ENCODE results near the gene HSD3B1.

- TF ChIP-seq, protein P1, sequence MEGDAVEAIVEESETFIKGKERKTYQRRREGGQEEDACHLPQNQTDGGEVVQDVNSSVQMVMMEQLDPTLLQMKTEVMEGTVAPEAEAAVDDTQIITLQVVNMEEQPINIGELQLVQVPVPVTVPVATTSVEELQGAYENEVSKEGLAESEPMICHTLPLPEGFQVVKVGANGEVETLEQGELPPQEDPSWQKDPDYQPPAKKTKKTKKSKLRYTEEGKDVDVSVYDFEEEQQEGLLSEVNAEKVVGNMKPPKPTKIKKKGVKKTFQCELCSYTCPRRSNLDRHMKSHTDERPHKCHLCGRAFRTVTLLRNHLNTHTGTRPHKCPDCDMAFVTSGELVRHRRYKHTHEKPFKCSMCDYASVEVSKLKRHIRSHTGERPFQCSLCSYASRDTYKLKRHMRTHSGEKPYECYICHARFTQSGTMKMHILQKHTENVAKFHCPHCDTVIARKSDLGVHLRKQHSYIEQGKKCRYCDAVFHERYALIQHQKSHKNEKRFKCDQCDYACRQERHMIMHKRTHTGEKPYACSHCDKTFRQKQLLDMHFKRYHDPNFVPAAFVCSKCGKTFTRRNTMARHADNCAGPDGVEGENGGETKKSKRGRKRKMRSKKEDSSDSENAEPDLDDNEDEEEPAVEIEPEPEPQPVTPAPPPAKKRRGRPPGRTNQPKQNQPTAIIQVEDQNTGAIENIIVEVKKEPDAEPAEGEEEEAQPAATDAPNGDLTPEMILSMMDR (IDR thresholded peaks at IDR 0.05), result no peak
- no peak for TF ChIP-seq EP300 (IDR thresholded peaks at IDR 0.05)
Measured at GRCh38 chr1:119546641-119547040, 39.6 kb downstream of the HSD3B1 start.
